DMS153 treated with DMSO at 0.1 percent for 48 hours (cell line): ENCODE measurements around the gene GUCY1A1.

ENCODE experiments used
- DNase-seq: peaks from one replicate; lab custom pipeline; 2025; ENCODE audit not compliant: unreplicated experiment; lab: John Stamatoyannopoulos, UW

GUCY1A1 gene

GRCh38 chr4:155659176-155659575 lies 7.5 kb upstream of the GUCY1A1 start:
- no peak for DNase-seq

- no peak for DNase-seq
These were observed 6.2 kb upstream of the GUCY1A1 start for GRCh38 chr4:155660436-155660835.

- no peak for DNase-seq
These were observed 1.6 kb upstream of the GUCY1A1 start for GRCh38 chr4:155665054-155665453.

GRCh38 chr4:155667222-155667567 lies 547 bp downstream of the GUCY1A1 start:
- no peak for DNase-seq

- no peak for DNase-seq
These were observed 1.2 kb downstream of the GUCY1A1 start for GRCh38 chr4:155667568-155668511.

- DNase-seq, result no peak
These were observed 2.1 kb downstream of the GUCY1A1 start for GRCh38 chr4:155668707-155669220.

GRCh38 chr4:155672342-155672741 lies 5.7 kb downstream of the GUCY1A1 start:
- no peak for DNase-seq

- DNase-seq, result no peak
These were observed 6.9 kb downstream of the GUCY1A1 start for GRCh38 chr4:155673453-155673979.

GRCh38 chr4:155674669-155675071 lies 8.0 kb downstream of the GUCY1A1 start:
- no peak for DNase-seq

GRCh38 chr4:155675709-155676429 lies 9.2 kb downstream of the GUCY1A1 start:
- no peak for DNase-seq

- no peak for DNase-seq
These were observed 9.8 kb downstream of the GUCY1A1 start for GRCh38 chr4:155676430-155676825.

- DNase-seq, result no peak
These were observed 11.4 kb downstream of the GUCY1A1 start for GRCh38 chr4:155678011-155678410.

- DNase-seq, result no peak
These were observed 12.7 kb downstream of the GUCY1A1 start for GRCh38 chr4:155679343-155679742.

GRCh38 chr4:155681886-155682285 lies 15.2 kb downstream of the GUCY1A1 start:
- no peak for DNase-seq

GRCh38 chr4:155684423-155684822 lies 17.8 kb downstream of the GUCY1A1 start:
- DNase-seq, result no peak

GRCh38 chr4:155684892-155685541 lies 18.4 kb downstream of the GUCY1A1 start:
- DNase-seq, result no peak

- no peak for DNase-seq
These were observed 20.8 kb downstream of the GUCY1A1 start for GRCh38 chr4:155687380-155687982.

GRCh38 chr4:155688211-155688610 lies 21.6 kb downstream of the GUCY1A1 start:
- DNase-seq, result no peak

- no peak for DNase-seq
These were observed 22.2 kb downstream of the GUCY1A1 start for GRCh38 chr4:155688860-155689259.

GRCh38 chr4:155690044-155690837 lies 23.6 kb downstream of the GUCY1A1 start:
- DNase-seq, result no peak
